ENCODE measurements around the gene JAKMIP3. TPM values are rescaled to one million over a fixed set of nuclear protein-coding genes. Genes with fewer than 3 reads are reported as not detected.

Gene JAKMIP3
- total and polyA plus RNA-seq, 12 donors = 0.18 to 7.0 (median 0.79) TPM

- 70 to 81% (median 76%) methylated on average over 6 of the region's 6 CpGs for WGBS, 4 donors
- peaks cover 0 to 5% (median 0%) of the 10 kb centered on the region in 3 donors for H3K9me3 ChIP-seq (replicated peaks in 1 of 3)
- no peaks in the 10 kb centered on the region for H3K27me3 ChIP-seq
- no peak overlapping the region for H3K27ac ChIP-seq
- intact Hi-C loops (cut with DNase I) = no loop called here
- H3K4me1 ChIP-seq (replicated peaks in 1 of 2) = no peaks in the 10 kb centered on the region
- DNase-seq = no peak
- TF ChIP-seq POLR2A (IDR thresholded peaks at IDR 0.05) (no peak), CTCF (IDR thresholded peaks at IDR 0.05) (no peak)
- no peaks in the 10 kb centered on the region for H3K36me3 ChIP-seq (replicated peaks in 1 of 2)
- H3K4me3 ChIP-seq = no peak overlapping the region
Measured at GRCh38 chr10:132055616-132056015, 10.1 kb upstream of the JAKMIP3 start.

- Histone ChIP-seq H3K36me3 (replicated peaks in 1 of 2) (no peaks in the 10 kb centered on the region), H3K4me3 (no peak overlapping the region), H3K27ac (no peak overlapping the region), H3K4me1 (replicated peaks in 1 of 2) (no peaks in the 10 kb centered on the region), H3K27me3 (no peaks in the 10 kb centered on the region), H3K9me3 (replicated peaks in 1 of 3) (peaks cover 0 to 5% (median 0%) of the 10 kb centered on the region in 3 donors)
- no peak for TF ChIP-seq POLR2A (IDR thresholded peaks at IDR 0.05)
- TF ChIP-seq CTCF (IDR thresholded peaks at IDR 0.05) = no peak
- DNase-seq = no peak
- intact Hi-C loops (cut with DNase I) = no loop called here
- 83 to 93% (median 89%) methylated on average over 5 to 9 of the region's 9 CpGs for WGBS, 4 donors
Measured at GRCh38 chr10:132056663-132057062, 9.1 kb upstream of the JAKMIP3 start.

GRCh38 chr10:132057191-132057681 lies 8.5 kb upstream of the JAKMIP3 start:
- Histone ChIP-seq H3K4me1 (replicated peaks in 1 of 2) (no peaks in the 10 kb centered on the region), H3K4me3 (no peak overlapping the region), H3K27me3 (no peaks in the 10 kb centered on the region), H3K9me3 (replicated peaks in 1 of 3) (peaks cover 0 to 5% (median 0%) of the 10 kb centered on the region in 3 donors), H3K27ac (no peak overlapping the region), H3K36me3 (replicated peaks in 1 of 2) (no peaks in the 10 kb centered on the region)
- 88 to 92% (median 91%) methylated on average over 10 to 21 of the region's 21 CpGs for WGBS, 4 donors
- intact Hi-C loops (cut with DNase I) = no loop called here
- TF ChIP-seq CTCF (IDR thresholded peaks at IDR 0.05) (no peak), POLR2A (IDR thresholded peaks at IDR 0.05) (no peak)
- DNase-seq = no peak

GRCh38 chr10:132058111-132058745 lies 7.5 kb upstream of the JAKMIP3 start:
- H3K36me3 ChIP-seq (replicated peaks in 1 of 2) = no peaks in the 10 kb centered on the region
- H3K27me3 ChIP-seq = no peaks in the 10 kb centered on the region
- H3K9me3 ChIP-seq (replicated peaks in 1 of 3) = no peaks in the 10 kb centered on the region
- no peak overlapping the region for H3K27ac ChIP-seq
- DNase-seq = no peak
- no peak overlapping the region for H3K4me3 ChIP-seq
- intact Hi-C loops (cut with DNase I) = no loop called here
- TF ChIP-seq CTCF (IDR thresholded peaks at IDR 0.05) (no peak), POLR2A (IDR thresholded peaks at IDR 0.05) (no peak)
- no peaks in the 10 kb centered on the region for H3K4me1 ChIP-seq (replicated peaks in 1 of 2)
- 69 to 90% (median 81%) methylated on average over 11 to 16 of the region's 16 CpGs for WGBS, 4 donors

All from adrenal gland (tissue), 12 donors.